SK-N-SH treated with all-trans-retinoic acid at 6 μM for 48 hours (cell line): ENCODE results near the gene COL19A1.

Experiments
- SNAI2 ChIP-seq: fragments of 250-450 bp; sonication (Bioruptor Pico); IDR thresholded peaks from 2 replicates; pipeline ENCODE4 v1.5.0; 2020; ENCODE audit warnings: mild to moderate bottlenecking, moderate library complexity
- ZFP3 ChIP-seq: fragments of 250-450 bp; sonication (Bioruptor Pico); IDR thresholded peaks from 2 replicates; pipeline ENCODE4 v1.5.0; 2020; ENCODE audit warnings: mild to moderate bottlenecking, moderate library complexity
- ZFP30 ChIP-seq: fragments of 450-650 bp; formaldehyde crosslinking; IDR thresholded peaks from 2 replicates; pipeline ENCODE4 v1.5.0; 2022; ENCODE audit warnings: mild to moderate bottlenecking, moderate library complexity
- ZNF70 ChIP-seq: fragments of 450-650 bp; formaldehyde crosslinking; IDR thresholded peaks from 2 replicates; pipeline ENCODE4 v1.5.0; 2020; ENCODE audit warnings: mild to moderate bottlenecking, moderate library complexity
- ZNF8 ChIP-seq: fragments of 450-650 bp; formaldehyde crosslinking; IDR thresholded peaks from 2 replicates; pipeline ENCODE4 v1.5.0; 2020; ENCODE audit warnings: mild to moderate bottlenecking, moderate library complexity
- TF ChIP-seq, protein P1 (sequence below): fragments of 250-450 bp; sonication (Bioruptor Pico); IDR thresholded peaks from 2 replicates; pipeline ENCODE4 v1.5.0; 2020; ENCODE audit warnings: mild to moderate bottlenecking, moderate library complexity
- TF ChIP-seq, protein P2 (sequence below): fragments of 250-450 bp; sonication (Bioruptor Pico); IDR thresholded peaks from 2 replicates; pipeline ENCODE4 v1.5.1; 2021; ENCODE audit warnings: mild to moderate bottlenecking, moderate library complexity
- TF ChIP-seq, protein P3 (sequence below): fragments of 250-450 bp; sonication (Bioruptor Pico); IDR thresholded peaks from 2 replicates; pipeline ENCODE4 v1.8.0; 2020; ENCODE audit warnings: mild to moderate bottlenecking, moderate library complexity, borderline replicate concordance
- TF ChIP-seq, protein P4 (sequence below): fragments of 250-450 bp; sonication (Bioruptor Pico); IDR thresholded peaks from 2 replicates; pipeline ENCODE4 v1.8.0; 2021; ENCODE audit warnings: low read depth, mild to moderate bottlenecking, moderate library complexity, borderline replicate concordance

DNA sequence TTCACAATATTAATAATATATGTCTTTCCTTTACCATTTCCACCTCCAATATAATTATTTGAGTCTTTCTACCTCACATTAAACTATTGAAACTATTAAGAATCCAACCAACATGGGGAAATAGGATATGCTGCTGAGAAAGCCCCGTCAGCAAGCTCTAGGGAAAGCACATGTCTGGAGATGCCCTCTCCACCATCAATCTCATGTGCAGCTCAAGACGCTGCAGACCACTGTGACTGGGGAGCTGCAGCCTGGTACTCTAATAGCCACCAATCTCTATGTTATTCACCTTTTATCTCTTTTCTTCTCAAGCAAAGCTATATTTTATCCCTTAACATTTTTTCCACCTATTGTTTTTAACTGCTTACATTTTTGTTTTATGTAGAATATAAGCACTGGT lies 386.2 kb downstream of the COL19A1 start:
- TF ChIP-seq, protein P1, sequence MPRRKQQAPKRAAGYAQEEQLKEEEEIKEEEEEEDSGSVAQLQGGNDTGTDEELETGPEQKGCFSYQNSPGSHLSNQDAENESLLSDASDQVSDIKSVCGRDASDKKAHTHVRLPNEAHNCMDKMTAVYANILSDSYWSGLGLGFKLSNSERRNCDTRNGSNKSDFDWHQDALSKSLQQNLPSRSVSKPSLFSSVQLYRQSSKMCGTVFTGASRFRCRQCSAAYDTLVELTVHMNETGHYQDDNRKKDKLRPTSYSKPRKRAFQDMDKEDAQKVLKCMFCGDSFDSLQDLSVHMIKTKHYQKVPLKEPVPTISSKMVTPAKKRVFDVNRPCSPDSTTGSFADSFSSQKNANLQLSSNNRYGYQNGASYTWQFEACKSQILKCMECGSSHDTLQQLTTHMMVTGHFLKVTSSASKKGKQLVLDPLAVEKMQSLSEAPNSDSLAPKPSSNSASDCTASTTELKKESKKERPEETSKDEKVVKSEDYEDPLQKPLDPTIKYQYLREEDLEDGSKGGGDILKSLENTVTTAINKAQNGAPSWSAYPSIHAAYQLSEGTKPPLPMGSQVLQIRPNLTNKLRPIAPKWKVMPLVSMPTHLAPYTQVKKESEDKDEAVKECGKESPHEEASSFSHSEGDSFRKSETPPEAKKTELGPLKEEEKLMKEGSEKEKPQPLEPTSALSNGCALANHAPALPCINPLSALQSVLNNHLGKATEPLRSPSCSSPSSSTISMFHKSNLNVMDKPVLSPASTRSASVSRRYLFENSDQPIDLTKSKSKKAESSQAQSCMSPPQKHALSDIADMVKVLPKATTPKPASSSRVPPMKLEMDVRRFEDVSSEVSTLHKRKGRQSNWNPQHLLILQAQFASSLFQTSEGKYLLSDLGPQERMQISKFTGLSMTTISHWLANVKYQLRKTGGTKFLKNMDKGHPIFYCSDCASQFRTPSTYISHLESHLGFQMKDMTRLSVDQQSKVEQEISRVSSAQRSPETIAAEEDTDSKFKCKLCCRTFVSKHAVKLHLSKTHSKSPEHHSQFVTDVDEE (CRISPR knock-in tag), result no peak
- TF ChIP-seq, protein P2, sequence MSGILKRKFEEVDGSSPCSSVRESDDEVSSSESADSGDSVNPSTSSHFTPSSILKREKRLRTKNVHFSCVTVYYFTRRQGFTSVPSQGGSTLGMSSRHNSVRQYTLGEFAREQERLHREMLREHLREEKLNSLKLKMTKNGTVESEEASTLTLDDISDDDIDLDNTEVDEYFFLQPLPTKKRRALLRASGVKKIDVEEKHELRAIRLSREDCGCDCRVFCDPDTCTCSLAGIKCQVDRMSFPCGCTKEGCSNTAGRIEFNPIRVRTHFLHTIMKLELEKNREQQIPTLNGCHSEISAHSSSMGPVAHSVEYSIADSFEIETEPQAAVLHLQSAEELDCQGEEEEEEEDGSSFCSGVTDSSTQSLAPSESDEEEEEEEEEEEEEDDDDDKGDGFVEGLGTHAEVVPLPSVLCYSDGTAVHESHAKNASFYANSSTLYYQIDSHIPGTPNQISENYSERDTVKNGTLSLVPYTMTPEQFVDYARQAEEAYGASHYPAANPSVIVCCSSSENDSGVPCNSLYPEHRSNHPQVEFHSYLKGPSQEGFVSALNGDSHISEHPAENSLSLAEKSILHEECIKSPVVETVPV, result no peak
- TF ChIP-seq ZNF70 (CRISPR knock-in tag) (no peak), ZFP30 (CRISPR knock-in tag) (no peak), ZNF8 (CRISPR knock-in tag) (no peak), ZFP3 (CRISPR knock-in tag) (no peak), SNAI2 (no peak)
- TF ChIP-seq, protein P3, sequence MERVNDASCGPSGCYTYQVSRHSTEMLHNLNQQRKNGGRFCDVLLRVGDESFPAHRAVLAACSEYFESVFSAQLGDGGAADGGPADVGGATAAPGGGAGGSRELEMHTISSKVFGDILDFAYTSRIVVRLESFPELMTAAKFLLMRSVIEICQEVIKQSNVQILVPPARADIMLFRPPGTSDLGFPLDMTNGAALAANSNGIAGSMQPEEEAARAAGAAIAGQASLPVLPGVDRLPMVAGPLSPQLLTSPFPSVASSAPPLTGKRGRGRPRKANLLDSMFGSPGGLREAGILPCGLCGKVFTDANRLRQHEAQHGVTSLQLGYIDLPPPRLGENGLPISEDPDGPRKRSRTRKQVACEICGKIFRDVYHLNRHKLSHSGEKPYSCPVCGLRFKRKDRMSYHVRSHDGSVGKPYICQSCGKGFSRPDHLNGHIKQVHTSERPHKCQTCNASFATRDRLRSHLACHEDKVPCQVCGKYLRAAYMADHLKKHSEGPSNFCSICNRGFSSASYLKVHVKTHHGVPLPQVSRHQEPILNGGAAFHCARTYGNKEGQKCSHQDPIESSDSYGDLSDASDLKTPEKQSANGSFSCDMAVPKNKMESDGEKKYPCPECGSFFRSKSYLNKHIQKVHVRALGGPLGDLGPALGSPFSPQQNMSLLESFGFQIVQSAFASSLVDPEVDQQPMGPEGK (CRISPR knock-in tag), result no peak
- TF ChIP-seq, protein P4, sequence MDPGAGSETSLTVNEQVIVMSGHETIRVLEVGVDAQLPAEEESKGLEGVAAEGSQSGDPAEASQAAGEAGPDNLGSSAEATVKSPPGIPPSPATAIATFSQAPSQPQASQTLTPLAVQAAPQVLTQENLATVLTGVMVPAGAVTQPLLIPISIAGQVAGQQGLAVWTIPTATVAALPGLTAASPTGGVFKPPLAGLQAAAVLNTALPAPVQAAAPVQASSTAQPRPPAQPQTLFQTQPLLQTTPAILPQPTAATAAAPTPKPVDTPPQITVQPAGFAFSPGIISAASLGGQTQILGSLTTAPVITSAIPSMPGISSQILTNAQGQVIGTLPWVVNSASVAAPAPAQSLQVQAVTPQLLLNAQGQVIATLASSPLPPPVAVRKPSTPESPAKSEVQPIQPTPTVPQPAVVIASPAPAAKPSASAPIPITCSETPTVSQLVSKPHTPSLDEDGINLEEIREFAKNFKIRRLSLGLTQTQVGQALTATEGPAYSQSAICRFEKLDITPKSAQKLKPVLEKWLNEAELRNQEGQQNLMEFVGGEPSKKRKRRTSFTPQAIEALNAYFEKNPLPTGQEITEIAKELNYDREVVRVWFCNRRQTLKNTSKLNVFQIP (CRISPR knock-in tag), result no peak
